Nephron progenitor cell (in vitro differentiated cells): ENCODE data around the gene RASGRP3.

Experiments
- DNase-seq: peaks from one replicate; pipeline ENCODE4 v3.0.0; 2021
- H3K27ac Mint-ChIP-seq: 2 replicates; pipeline ENCODE4 v1.8.0; 2021; ENCODE audit warnings: mild to moderate bottlenecking, moderate library complexity, mixed read lengths
- H3K27me3 Mint-ChIP-seq: 2 replicates; pipeline ENCODE4 v1.8.0; 2021; ENCODE audit warnings: mild to moderate bottlenecking, low read depth, mixed read lengths; ENCODE audit not compliant: poor library complexity
- H3K36me3 Mint-ChIP-seq: 2 replicates; pipeline ENCODE4 v1.8.0; 2021; ENCODE audit warnings: low read depth, mixed read lengths
- H3K4me1 Mint-ChIP-seq: 2 replicates; pipeline ENCODE4 v1.8.0; 2021; ENCODE audit warnings: mixed read lengths
- H3K4me3 Mint-ChIP-seq: 2 replicates; pipeline ENCODE4 v1.8.0; 2021; ENCODE audit warnings: mild to moderate bottlenecking, moderate library complexity, mixed read lengths
- H3K9me3 Mint-ChIP-seq: 2 replicates; pipeline ENCODE4 v1.8.0; 2021; ENCODE audit warnings: mild to moderate bottlenecking, moderate library complexity, mixed read lengths
- TF ChIP-seq, protein P1 (sequence below): fragments of 200-600 bp; sonication (generic); IDR thresholded peaks from 2 replicates; pipeline ENCODE4 v1.5.0; 2021; ENCODE audit warnings: antibody characterized with exemption

The RASGRP3 gene

DNA sequence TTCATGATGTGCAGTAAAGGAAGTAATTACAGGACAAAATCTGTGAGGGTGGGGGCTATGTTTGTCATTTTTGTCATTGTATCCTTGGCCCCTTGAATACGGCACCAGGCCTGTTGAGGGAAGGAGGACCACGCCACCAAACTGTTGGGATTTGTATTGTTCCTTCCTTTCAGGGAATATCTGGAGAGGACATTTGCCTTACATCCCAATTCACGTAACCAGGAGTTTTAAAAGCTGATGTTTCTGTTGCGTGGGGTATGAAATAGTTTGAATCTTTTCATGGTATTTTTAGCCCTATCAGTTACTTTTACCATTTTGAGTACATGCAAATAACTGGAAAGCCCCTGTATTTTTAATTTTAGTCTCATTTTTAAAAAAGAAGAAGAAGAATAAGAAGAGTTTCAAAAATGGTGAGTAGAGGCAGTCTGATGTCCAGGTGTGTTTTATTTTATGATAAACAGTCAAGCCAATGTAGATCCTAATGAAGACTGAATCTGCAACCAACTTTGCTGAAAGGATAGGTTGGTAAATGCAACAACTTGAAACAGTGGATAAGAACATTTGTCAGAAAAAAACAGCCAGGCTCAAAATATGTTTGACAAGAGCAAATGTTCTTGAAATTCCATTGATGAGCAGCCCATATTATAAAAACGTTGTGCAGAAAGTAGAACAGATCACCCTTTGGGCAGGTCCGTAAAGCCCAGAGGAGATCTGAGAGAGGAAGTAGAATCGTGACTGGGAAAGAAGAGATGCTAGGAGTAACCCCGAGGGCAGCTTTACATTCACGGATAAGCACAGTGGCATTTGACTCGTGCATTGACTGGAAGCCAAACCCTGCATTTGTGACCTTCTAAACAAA, 54.5 kb downstream of the RASGRP3 start:
- Mint-ChIP-seq H3K27ac (no peak overlapping the region), H3K36me3 (no peaks in the 10 kb centered on the region), H3K4me3 (no peak overlapping the region), H3K9me3 (no peaks in the 10 kb centered on the region), H3K4me1 (peaks cover 16% of the 10 kb centered on the region), H3K27me3 (peaks cover 4% of the 10 kb centered on the region)
- TF ChIP-seq, protein P1, sequence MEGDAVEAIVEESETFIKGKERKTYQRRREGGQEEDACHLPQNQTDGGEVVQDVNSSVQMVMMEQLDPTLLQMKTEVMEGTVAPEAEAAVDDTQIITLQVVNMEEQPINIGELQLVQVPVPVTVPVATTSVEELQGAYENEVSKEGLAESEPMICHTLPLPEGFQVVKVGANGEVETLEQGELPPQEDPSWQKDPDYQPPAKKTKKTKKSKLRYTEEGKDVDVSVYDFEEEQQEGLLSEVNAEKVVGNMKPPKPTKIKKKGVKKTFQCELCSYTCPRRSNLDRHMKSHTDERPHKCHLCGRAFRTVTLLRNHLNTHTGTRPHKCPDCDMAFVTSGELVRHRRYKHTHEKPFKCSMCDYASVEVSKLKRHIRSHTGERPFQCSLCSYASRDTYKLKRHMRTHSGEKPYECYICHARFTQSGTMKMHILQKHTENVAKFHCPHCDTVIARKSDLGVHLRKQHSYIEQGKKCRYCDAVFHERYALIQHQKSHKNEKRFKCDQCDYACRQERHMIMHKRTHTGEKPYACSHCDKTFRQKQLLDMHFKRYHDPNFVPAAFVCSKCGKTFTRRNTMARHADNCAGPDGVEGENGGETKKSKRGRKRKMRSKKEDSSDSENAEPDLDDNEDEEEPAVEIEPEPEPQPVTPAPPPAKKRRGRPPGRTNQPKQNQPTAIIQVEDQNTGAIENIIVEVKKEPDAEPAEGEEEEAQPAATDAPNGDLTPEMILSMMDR = no peak
- no peak for DNase-seq

DNA sequence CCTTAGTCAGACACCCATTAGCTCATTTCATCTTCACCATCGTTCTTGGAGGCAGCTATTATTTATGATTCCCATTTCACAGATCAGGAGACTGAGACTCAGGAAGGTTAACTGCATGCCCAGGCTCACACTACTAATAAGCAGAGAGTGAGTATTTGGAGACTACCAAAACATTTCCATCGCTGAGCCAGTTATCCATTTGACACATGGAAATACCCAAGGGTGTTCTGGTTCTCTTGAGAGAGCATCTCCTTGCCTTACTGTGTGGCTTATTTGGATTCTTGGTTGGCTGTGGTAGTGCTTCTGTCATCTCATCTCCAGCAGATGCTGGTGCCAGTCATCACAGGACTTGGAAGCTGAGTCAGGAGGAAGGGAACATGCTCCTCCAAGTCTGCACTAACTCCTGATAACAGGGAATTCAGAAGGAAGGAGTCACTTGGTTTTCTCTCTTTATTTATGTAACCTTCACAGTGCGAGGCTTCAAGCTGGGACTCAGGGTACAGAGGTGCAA, 55.2 kb downstream of the RASGRP3 start:
- H3K27ac Mint-ChIP-seq = no peak overlapping the region
- peaks cover 3% of the 10 kb centered on the region for H3K9me3 Mint-ChIP-seq
- no peak overlapping the region for H3K4me3 Mint-ChIP-seq
- no peak for DNase-seq
- peaks cover 2% of the 10 kb centered on the region for H3K36me3 Mint-ChIP-seq
- H3K4me1 Mint-ChIP-seq = peaks cover 16% of the 10 kb centered on the region
- H3K27me3 Mint-ChIP-seq = peaks cover 4% of the 10 kb centered on the region
- TF ChIP-seq, protein P1 = no peak

DNA sequence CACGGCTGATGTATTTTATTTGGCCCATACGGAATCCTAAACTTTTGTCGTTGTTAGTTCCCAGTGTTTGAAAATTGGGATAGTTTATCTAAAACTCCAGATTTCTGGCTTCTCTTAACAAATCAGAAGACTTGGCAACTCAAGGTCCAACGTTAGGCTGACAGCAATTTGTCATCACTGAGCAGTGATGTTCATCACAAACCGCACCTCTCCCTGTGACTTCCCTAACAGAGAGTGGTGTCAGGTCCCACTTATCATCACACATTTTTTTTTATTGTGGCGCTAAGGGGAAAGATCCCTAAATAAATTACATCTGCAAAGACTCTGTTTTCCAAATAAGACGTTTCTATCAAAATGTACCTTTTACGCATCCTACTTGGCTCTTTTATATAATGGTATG, 55.7 kb downstream of the RASGRP3 start:
- Mint-ChIP-seq H3K36me3 (peaks cover 7% of the 10 kb centered on the region), H3K27me3 (peaks cover 4% of the 10 kb centered on the region), H3K9me3 (peaks cover 8% of the 10 kb centered on the region)

DNA sequence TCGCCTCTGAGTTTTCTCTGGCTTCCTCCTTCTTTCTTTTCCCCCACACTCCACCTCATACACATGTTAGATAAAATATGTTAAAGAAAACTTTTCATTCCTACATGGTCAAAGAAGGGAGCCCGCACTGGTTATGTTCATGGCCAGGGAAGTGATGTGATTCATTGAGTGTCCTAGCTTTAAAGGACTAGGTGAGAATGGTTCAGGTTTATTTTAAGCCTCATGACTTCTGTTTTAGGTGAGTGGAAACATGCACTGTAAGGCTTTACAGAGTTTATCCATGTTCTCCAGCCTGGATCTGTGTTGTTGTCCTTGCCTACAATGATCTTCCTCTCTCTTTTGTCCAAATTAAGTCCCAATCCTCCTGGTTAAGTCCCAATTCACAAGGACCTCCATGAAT, 56.5 kb downstream of the RASGRP3 start:
- Mint-ChIP-seq H3K27ac (peak overlapping the region; percentile 75), H3K4me1 (peaks cover 16% of the 10 kb centered on the region), H3K4me3 (no peak overlapping the region), H3K9me3 (peaks cover 11% of the 10 kb centered on the region), H3K27me3 (peaks cover 4% of the 10 kb centered on the region), H3K36me3 (peaks cover 7% of the 10 kb centered on the region)
- TF ChIP-seq, protein P1 = no peak
- DNase-seq = no peak

More for the DNA sequence above, 55.7 kb downstream of the RASGRP3 start:
- no peak overlapping the region for H3K27ac Mint-ChIP-seq
- peaks cover 16% of the 10 kb centered on the region for H3K4me1 Mint-ChIP-seq
- TF ChIP-seq, protein P1 = no peak
- no peak for DNase-seq
- H3K4me3 Mint-ChIP-seq = no peak overlapping the region

DNA sequence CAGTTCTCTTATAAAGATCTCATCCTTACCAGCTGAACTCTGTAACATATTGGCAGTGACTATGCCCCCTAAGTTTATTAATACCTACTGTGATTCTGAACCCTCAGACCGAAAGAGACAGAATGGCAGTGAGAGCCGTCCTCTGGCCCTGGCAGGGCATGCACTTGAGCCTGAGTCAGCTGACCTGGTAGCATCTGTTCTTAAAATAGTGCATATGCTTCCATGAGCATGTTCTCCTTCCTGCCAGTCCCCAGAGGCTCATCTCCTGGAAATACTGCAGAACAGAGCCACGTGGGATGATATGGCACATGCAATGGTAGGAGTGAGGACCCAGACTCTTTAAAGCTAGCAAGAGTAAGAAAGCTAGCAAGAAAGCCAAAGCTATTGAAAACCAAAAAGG, 59.0 kb downstream of the RASGRP3 start:
- no peak for DNase-seq
- Mint-ChIP-seq H3K4me1 (peaks cover 23% of the 10 kb centered on the region), H3K27ac (no peak overlapping the region), H3K27me3 (no peaks in the 10 kb centered on the region), H3K36me3 (peaks cover 7% of the 10 kb centered on the region), H3K4me3 (no peak overlapping the region), H3K9me3 (peaks cover 12% of the 10 kb centered on the region)
- TF ChIP-seq, protein P1 = no peak
